Choroid plexus epithelial cell (primary cell): ENCODE measurements around the gene TMEM81.

ENCODE experiments used
- DNase-seq: peaks from one replicate; pipeline ENCODE4 v3.0.0-alpha.2; 2010; ENCODE audit warnings: low read depth
- H3K4me3 ChIP-seq: 2 replicates; pipeline ENCODE4 v1.5.1; 2011; ENCODE audit warnings: low read depth, mild to moderate bottlenecking, control low read depth, low read length, moderate library complexity
- TF ChIP-seq, protein P1 (sequence below): conservative IDR thresholded peaks from 2 replicates; pipeline ENCODE4 v1.5.1; 2011; ENCODE audit warnings: low read depth, mild to moderate bottlenecking, control low read depth, inconsistent platforms, low read length, moderate library complexity

Gene TMEM81

GRCh38 chr1:205084360-205084759, at the start of gene TMEM81:
TMEM81 (minus strand) TSS chr1:205084460; CDS start chr1:205084320, 140 bp downstream.
- no peak within 1 kb of the TSS for H3K4me3 ChIP-seq
- DNase-seq = no peak
- TF ChIP-seq, protein P1, sequence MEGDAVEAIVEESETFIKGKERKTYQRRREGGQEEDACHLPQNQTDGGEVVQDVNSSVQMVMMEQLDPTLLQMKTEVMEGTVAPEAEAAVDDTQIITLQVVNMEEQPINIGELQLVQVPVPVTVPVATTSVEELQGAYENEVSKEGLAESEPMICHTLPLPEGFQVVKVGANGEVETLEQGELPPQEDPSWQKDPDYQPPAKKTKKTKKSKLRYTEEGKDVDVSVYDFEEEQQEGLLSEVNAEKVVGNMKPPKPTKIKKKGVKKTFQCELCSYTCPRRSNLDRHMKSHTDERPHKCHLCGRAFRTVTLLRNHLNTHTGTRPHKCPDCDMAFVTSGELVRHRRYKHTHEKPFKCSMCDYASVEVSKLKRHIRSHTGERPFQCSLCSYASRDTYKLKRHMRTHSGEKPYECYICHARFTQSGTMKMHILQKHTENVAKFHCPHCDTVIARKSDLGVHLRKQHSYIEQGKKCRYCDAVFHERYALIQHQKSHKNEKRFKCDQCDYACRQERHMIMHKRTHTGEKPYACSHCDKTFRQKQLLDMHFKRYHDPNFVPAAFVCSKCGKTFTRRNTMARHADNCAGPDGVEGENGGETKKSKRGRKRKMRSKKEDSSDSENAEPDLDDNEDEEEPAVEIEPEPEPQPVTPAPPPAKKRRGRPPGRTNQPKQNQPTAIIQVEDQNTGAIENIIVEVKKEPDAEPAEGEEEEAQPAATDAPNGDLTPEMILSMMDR = no peak

DNA sequence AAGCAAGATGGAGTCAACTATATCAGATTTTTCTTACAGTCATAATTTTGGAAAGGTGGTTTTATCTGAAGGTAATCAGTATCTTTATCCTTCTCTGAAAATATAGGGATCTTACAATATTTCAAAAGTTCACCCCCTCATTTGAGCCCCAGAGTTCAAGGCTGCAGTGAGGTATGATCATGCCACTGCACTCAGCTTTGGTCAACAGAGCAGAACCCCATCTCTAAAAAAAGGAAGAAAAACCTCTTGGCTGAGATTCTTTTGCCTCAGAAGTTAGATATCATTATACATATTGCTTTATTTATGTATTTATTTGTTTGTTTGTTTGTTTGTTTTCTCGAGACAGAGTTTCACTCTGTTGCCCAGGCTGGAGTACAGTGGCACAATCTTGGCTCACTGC, 49.0 kb upstream of the TMEM81 start:
- no peak overlapping the region for H3K4me3 ChIP-seq
- no peak for DNase-seq
- TF ChIP-seq, protein P1 = no peak

GRCh38 chr1:205129447-205130029, 45.3 kb upstream of the TMEM81 start:
- no peak for DNase-seq
- TF ChIP-seq, protein P1 = no peak
- no peak overlapping the region for H3K4me3 ChIP-seq

GRCh38 chr1:205128050-205128449, 43.8 kb upstream of the TMEM81 start:
- TF ChIP-seq, protein P1 = no peak
- no peak overlapping the region for H3K4me3 ChIP-seq
- no peak for DNase-seq

GRCh38 chr1:205127646-205128045, 43.4 kb upstream of the TMEM81 start:
- TF ChIP-seq, protein P1 = no peak
- no peak overlapping the region for H3K4me3 ChIP-seq
- no peak for DNase-seq

- no peak for DNase-seq
- TF ChIP-seq, protein P1 = no peak
- H3K4me3 ChIP-seq = no peak overlapping the region
Observed at GRCh38 chr1:205124726-205125125, 40.5 kb upstream of the TMEM81 start.

GRCh38 chr1:205122489-205122882, 38.2 kb upstream of the TMEM81 start:
- no peak for DNase-seq
- TF ChIP-seq, protein P1 = no peak
- H3K4me3 ChIP-seq = peak overlapping the region; percentile 89
